Lower leg skin (tissue), 4 donors: ENCODE measurements around the gene CACNG6. TPM values are rescaled to one million over a fixed set of nuclear protein-coding genes. Genes with fewer than 3 reads are reported as not detected.

ENCODE experiments used
- DNase-seq, 2 donors: peaks; one replicate each; pipeline ENCODE4 v3.0.0-alpha.2; 2019; ENCODE audit warnings: low spot score in 2 of 2
- H3K4me3 ChIP-seq: fragments of 200-600 bp; sonication (generic); 2 replicates; pipeline ENCODE4 v1.5.1; 2017; ENCODE audit warnings: mild to moderate bottlenecking, low read depth; ENCODE audit not compliant: poor library complexity, severe bottlenecking
- CTCF ChIP-seq, 3 donors: fragments of 450-650 bp; IDR thresholded peaks; one replicate each; pipeline ENCODE4 v1.5.1; 2016; ENCODE audit warnings: antibody characterized with exemption in 3 of 3, mild to moderate bottlenecking in 3 of 3, moderate library complexity in 2 of 3
- POLR2A ChIP-seq, 2 donors: fragments of 450-650 bp; IDR thresholded peaks; one replicate each; pipeline ENCODE4 v1.6.1; 2016 to 2017; ENCODE audit warnings: antibody characterized with exemption in 2 of 2, mild to moderate bottlenecking in 1 of 2, moderate library complexity in 1 of 2
- WGBS, 2 donors: methylation state at CpG; one replicate each; pipeline ENCODE4 v1.1.5; 2018; 5-methylcytosine and 5-hydroxymethylcytosine counted together
- intact Hi-C: fragments of 100-400 bp; cut with DNase I; formaldehyde crosslinking; loops from one replicate; pipeline ENCODE4 v1.15.0; 2023; ENCODE audit warnings: low total_unique reads
- total RNA-seq, 4 donors: library from RNA; depleted of rRNA; stranded (reverse); fragments of >200 nt; gene quantifications; one replicate each; pipeline ENCODE4 v1.1.0, GENCODE V29; 2016

The CACNG6 gene
- total RNA-seq, 4 donors from 2014 or later: not detected

- 5% methylated on average over 32 of the region's 32 CpGs for WGBS, 2 donors
- H3K4me3 ChIP-seq: no peak overlapping the region
- DNase-seq: no peak
- TF ChIP-seq POLR2A (IDR thresholded peaks at IDR 0.05) (no peak), CTCF (IDR thresholded peaks at IDR 0.05) (no peak)
- intact Hi-C loops: no loop called here
Observed at GRCh38 chr19:53961523-53962356, 29.7 kb upstream of the CACNG6 start.

DNA sequence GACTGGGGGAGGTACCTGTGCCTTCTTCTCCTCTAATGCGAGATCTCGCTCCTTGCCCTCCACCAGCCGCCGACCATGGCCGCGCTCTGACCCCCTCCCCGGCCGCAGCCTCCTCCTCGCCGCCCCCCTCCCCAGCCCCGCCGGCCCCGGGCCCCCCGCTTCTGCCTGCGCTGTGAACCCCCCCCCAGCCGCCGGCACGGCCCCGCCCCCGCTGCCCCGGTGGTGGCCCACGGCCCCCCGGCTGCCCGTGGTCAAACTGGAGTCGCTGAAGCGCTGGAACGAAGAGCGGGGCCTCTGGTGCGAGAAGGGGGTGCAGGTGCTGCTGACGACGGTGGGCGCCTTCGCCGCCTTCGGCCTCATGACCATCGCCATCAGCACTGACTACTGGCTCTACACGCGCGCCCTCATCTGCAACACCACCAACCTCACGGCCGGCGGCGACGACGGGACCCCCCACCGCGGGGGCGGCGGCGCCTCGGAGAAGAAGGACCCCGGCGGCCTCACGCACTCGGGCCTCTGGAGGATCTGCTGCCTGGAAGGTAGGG lies 28.5 kb upstream of the CACNG6 start, which contains the start of gene CACNG8:
CACNG8 (plus strand) TSS at position 51 of the 545 bp plus-strand sequence.
- H3K4me3 ChIP-seq: no peak within 1 kb of the TSS
- no peak for TF ChIP-seq CTCF (IDR thresholded peaks at IDR 0.05)
- no peak for TF ChIP-seq POLR2A (IDR thresholded peaks at IDR 0.05)
- 0 to 7% methylated on average over 10 to 18 of the region's 55 CpGs for WGBS, 2 donors
- DNase-seq: no peak
- intact Hi-C loops: no loop called here

- intact Hi-C loops: no loop called here
- TF ChIP-seq CTCF (IDR thresholded peaks at IDR 0.05): no peak
- no peak for TF ChIP-seq POLR2A (IDR thresholded peaks at IDR 0.05)
- WGBS, 2 donors: 62 to 65% methylated on average over 11 of the region's 11 CpGs
- H3K4me3 ChIP-seq: no peak overlapping the region
- DNase-seq: no peak
Observed at GRCh38 chr19:53965091-53965490, 26.3 kb upstream of the CACNG6 start.

GRCh38 chr19:53966931-53967330 lies 24.5 kb upstream of the CACNG6 start:
- TF ChIP-seq POLR2A (IDR thresholded peaks at IDR 0.05) (no peak), CTCF (IDR thresholded peaks at IDR 0.05) (no peak)
- WGBS, 2 donors: 58 to 61% methylated on average over 7 of the region's 7 CpGs
- no peak overlapping the region for H3K4me3 ChIP-seq
- intact Hi-C loops: no loop called here
- no peak for DNase-seq

GRCh38 chr19:53969366-53969765 lies 22.1 kb upstream of the CACNG6 start:
- intact Hi-C loops: no loop called here
- TF ChIP-seq CTCF (IDR thresholded peaks at IDR 0.05) (no peak), POLR2A (IDR thresholded peaks at IDR 0.05) (no peak)

More at GRCh38 chr19:53969366-53969765, 22.1 kb upstream of the CACNG6 start:
- no peak for DNase-seq
- WGBS, 2 donors: 81 to 87% methylated on average over 6 of the region's 6 CpGs
- no peak overlapping the region for H3K4me3 ChIP-seq
